Measurements from ENCODE around the gene PNCK. TPM values are rescaled to one million over a fixed set of nuclear protein-coding genes. Genes with fewer than 3 reads are reported as not detected.

The PNCK gene
- total RNA-seq, 1 experiment from 2014 or later, result 0.84 TPM

- TF ChIP-seq ZBTB33 (IDR thresholded peaks at IDR 0.05; ENCODE audit: extremely low read depth, insufficient replicate concordance, low read length) (no peak), EGR1 (IDR thresholded peaks at IDR 0.05; ENCODE audit: low read depth) (no peak), SRF (IDR thresholded peaks at IDR 0.05; ENCODE audit: low read depth) (no peak), SIN3A (IDR thresholded peaks at IDR 0.05; ENCODE audit: low read depth) (no peak)
- TF ChIP-seq, protein P1, sequence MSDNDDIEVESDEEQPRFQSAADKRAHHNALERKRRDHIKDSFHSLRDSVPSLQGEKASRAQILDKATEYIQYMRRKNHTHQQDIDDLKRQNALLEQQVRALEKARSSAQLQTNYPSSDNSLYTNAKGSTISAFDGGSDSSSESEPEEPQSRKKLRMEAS (IDR thresholded peaks at IDR 0.05), result no peak
Observed at GRCh38 chrX:153707406-153707805, 33.8 kb upstream of the PNCK start (continued).

DNA sequence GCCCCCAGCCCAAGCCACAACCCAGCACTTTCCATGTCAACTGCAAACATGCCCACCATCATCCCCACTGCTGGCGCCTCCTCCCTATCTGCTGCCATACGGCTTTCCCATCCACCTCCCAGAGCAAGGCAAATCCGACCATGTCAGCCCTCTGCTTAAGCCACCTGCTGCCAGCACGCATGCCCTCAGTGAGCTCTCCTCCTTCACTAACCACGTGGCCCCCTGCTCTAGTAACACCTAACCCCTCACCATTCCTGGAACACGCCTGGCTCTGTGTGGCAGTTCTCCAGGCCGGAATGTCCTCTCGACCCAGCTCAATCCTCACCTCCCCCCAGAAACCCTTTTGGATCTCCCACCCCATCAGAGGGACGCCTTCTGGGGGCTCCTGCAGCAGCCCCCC lies 33.2 kb upstream of the PNCK start:
- H3K36me3 ChIP-seq (ENCODE audit: control insufficient read depth in 1 of 2, insufficient read depth in 2 of 2, low read length in 2 of 2), result no peaks in the 10 kb centered on the region; a peak in 1 of 4 replicates
- no peak for TF ChIP-seq CEBPB (IDR thresholded peaks at IDR 0.05; ENCODE audit: low read depth)
- TF ChIP-seq RAD21 (IDR thresholded peaks at IDR 0.05; ENCODE audit: low read depth), result no peak
- TF ChIP-seq, protein P2, sequence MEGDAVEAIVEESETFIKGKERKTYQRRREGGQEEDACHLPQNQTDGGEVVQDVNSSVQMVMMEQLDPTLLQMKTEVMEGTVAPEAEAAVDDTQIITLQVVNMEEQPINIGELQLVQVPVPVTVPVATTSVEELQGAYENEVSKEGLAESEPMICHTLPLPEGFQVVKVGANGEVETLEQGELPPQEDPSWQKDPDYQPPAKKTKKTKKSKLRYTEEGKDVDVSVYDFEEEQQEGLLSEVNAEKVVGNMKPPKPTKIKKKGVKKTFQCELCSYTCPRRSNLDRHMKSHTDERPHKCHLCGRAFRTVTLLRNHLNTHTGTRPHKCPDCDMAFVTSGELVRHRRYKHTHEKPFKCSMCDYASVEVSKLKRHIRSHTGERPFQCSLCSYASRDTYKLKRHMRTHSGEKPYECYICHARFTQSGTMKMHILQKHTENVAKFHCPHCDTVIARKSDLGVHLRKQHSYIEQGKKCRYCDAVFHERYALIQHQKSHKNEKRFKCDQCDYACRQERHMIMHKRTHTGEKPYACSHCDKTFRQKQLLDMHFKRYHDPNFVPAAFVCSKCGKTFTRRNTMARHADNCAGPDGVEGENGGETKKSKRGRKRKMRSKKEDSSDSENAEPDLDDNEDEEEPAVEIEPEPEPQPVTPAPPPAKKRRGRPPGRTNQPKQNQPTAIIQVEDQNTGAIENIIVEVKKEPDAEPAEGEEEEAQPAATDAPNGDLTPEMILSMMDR (IDR thresholded peaks at IDR 0.05 in 2 of 3, conservative IDR thresholded peaks at IDR 0.05 in 1 of 3; ENCODE audit: borderline replicate concordance in 1 of 3, insufficient read depth in 1 of 3, low read depth in 2 of 3, low read length in 2 of 3), result no peak
- no peak for TF ChIP-seq POLR2AphosphoS5 (IDR thresholded peaks at IDR 0.05; ENCODE audit: low read depth, low read length)
- TF ChIP-seq CBX3 (IDR thresholded peaks at IDR 0.05; ENCODE audit: low read depth), result no peak
- TF ChIP-seq, protein P1 (IDR thresholded peaks at IDR 0.05), result no peak
- TF ChIP-seq REST (IDR thresholded peaks at IDR 0.05; ENCODE audit: low read depth), result no peak
- no peak for TF ChIP-seq JUND (IDR thresholded peaks at IDR 0.05)
- TF ChIP-seq POLR2A (IDR thresholded peaks at IDR 0.05; ENCODE audit: borderline replicate concordance, extremely low read depth, insufficient read depth, insufficient read length), result no peak
- no peak for TF ChIP-seq ZNF274 (IDR thresholded peaks at IDR 0.05; ENCODE audit: low read depth, low read length)
- no peak for TF ChIP-seq EGR1 (IDR thresholded peaks at IDR 0.05; ENCODE audit: low read depth)
- TF ChIP-seq SRF (IDR thresholded peaks at IDR 0.05; ENCODE audit: low read depth), result no peak
- peaks cover 13% of the 10 kb centered on the region; the same call in 1 of the 2 replicates for H3K79me2 ChIP-seq (ENCODE audit: insufficient read depth, low read length)
- peaks cover 0 to 7% of the 10 kb centered on the region in 2 experiments; a peak in 1 of 4 replicates for H3K4me1 ChIP-seq (ENCODE audit: control insufficient read depth in 1 of 2, insufficient read depth in 2 of 2, low read length in 2 of 2)
- RAD21 ChIA-PET (ENCODE audit: low non-redundant PET in 1 of 2, low total read pairs in 2 of 2, uncharacterized antibody in 2 of 2, unreplicated experiment in 2 of 2), result no interaction called here
- H3K9ac ChIP-seq (ENCODE audit: low read length), result no peak overlapping the region
- no peaks in the 10 kb centered on the region for H3K9me3 ChIP-seq (ENCODE audit: control insufficient read depth in 1 of 2, insufficient read depth in 1 of 2, low read depth in 1 of 2, low read length in 2 of 2)
- no peak overlapping the region for H2AFZ ChIP-seq (ENCODE audit: low read depth, low read length, poor library complexity, severe bottlenecking)
- no TSS peak for BruUV-seq (replicated peaks)
- intact Hi-C loops (cut with micrococcal nuclease), result loop anchor here (5.0 kb wide), 1 partner anchor 149 kb away; no protein-coding TSS in a partner anchor
- no peaks in the 10 kb centered on the region for H3K9me2 ChIP-seq (ENCODE audit: insufficient read depth)
- H3K4me2 ChIP-seq (ENCODE audit: low read length), result no peak overlapping the region
- POLR2A ChIA-PET, result no interaction called here
- H3K27ac ChIP-seq (ENCODE audit: low read depth, low read length), result no peak overlapping the region
- H3K4me3 ChIP-seq (replicated peaks in 1 of 2; ENCODE audit: low read depth in 1 of 2, low read length in 2 of 2), result no peak overlapping the region
- H4K20me1 ChIP-seq (ENCODE audit: insufficient read depth), result no peaks in the 10 kb centered on the region
- CTCF ChIA-PET, result no interaction called here
- DNase-seq (ENCODE audit: low read depth, low spot score) (no peak), ATAC-seq (no peak)
- no peaks in the 10 kb centered on the region for H3K27me3 ChIP-seq (ENCODE audit: insufficient read depth, low read length)
